ENCODE results near the gene RNF145. TPM values are rescaled to one million over a fixed set of nuclear protein-coding genes. Genes with fewer than 3 reads are reported as not detected.

The RNF145 gene
- total RNA-seq, 1 donor from 2014 or later = 220 TPM

- DNase-seq (no peak), ATAC-seq (no peak)
- H3K4me3 ChIP-seq = no peak overlapping the region
- H3K27me3 ChIP-seq = no peaks in the 10 kb centered on the region
- H3K9me3 ChIP-seq = no peaks in the 10 kb centered on the region
- no peak overlapping the region for H3K27ac ChIP-seq
- peaks cover 10% of the 10 kb centered on the region for H3K4me1 ChIP-seq
- TF ChIP-seq CTCF (IDR thresholded peaks at IDR 0.05) = no peak
- intact Hi-C loops (cut with DNase I) = no loop called here
- no peaks in the 10 kb centered on the region for H3K36me3 ChIP-seq
These were observed 7.1 kb upstream of the RNF145 start for GRCh38 chr5:159216454-159216853.

GRCh38 chr5:159215886-159216285 is 6.5 kb upstream of the RNF145 start:
- Histone ChIP-seq H3K27ac (peak overlapping the region; percentile 13), H3K36me3 (no peaks in the 10 kb centered on the region), H3K27me3 (no peaks in the 10 kb centered on the region), H3K9me3 (no peaks in the 10 kb centered on the region), H3K4me1 (peaks cover 14% of the 10 kb centered on the region), H3K4me3 (no peak overlapping the region)
- no peak for TF ChIP-seq CTCF (IDR thresholded peaks at IDR 0.05)
- ATAC-seq = peak; percentile 38
- intact Hi-C loops (cut with DNase I) = no loop called here
- no peak for DNase-seq

GRCh38 chr5:159214486-159215271 is 5.3 kb upstream of the RNF145 start:
- H3K4me3 ChIP-seq = no peak overlapping the region
- H3K27ac ChIP-seq = no peak overlapping the region
- no peaks in the 10 kb centered on the region for H3K36me3 ChIP-seq
- peaks cover 17% of the 10 kb centered on the region for H3K4me1 ChIP-seq
- H3K9me3 ChIP-seq = no peaks in the 10 kb centered on the region
- no peaks in the 10 kb centered on the region for H3K27me3 ChIP-seq
- no peak for ATAC-seq
- intact Hi-C loops (cut with DNase I) = no loop called here
- no peak for DNase-seq
- no peak for TF ChIP-seq CTCF (IDR thresholded peaks at IDR 0.05)

DNA sequence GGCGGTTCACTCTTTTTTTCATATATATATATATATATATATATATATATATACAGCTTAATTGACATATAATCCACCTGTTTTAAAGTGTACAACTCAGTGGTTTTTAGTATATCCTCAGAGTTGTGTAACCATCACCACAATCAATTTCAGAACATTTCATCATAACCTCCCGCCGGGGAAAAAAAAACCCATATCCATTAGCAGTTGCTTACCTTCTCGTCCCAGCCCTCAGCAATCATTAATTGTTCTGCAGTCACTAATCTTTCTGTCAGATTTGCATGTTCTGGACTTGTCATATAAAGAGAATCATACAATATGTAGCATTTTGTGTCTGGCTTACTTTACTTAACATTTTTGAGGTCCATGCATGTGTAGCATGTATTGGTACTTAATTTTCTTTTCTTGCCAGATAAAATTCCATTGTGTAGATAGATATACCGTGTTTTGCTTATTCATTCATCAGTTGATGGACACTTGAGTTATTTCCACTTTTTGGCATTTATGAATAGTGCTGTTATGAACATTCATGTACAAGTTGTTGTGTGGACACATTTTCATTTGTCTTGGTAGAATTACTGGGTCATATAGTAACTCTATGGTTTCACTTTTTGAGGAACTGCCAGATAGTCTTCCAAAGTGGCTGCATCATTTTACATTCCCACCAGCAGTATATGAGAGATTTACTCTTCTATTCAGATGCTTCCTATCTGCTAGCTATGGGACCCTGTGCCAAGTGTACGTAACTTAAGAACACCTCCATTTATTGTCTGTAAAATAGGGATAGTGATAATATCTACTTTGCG is 3.5 kb upstream of the RNF145 start:
- intact Hi-C loops (cut with DNase I) = no loop called here
- Histone ChIP-seq H3K36me3 (no peaks in the 10 kb centered on the region), H3K4me3 (no peak overlapping the region), H3K27me3 (no peaks in the 10 kb centered on the region), H3K27ac (peak overlapping the region; percentile 38), H3K4me1 (peaks cover 15% of the 10 kb centered on the region), H3K9me3 (no peaks in the 10 kb centered on the region)
- no peak for TF ChIP-seq CTCF (IDR thresholded peaks at IDR 0.05)
- DNase-seq (no peak), ATAC-seq (no peak)

GRCh38 chr5:159211729-159212174 is 2.4 kb upstream of the RNF145 start:
- Histone ChIP-seq H3K27ac (peak overlapping the region; percentile 38), H3K4me3 (no peak overlapping the region), H3K4me1 (peaks cover 15% of the 10 kb centered on the region), H3K27me3 (no peaks in the 10 kb centered on the region), H3K9me3 (no peaks in the 10 kb centered on the region), H3K36me3 (no peaks in the 10 kb centered on the region)
- ATAC-seq (peak; percentile 1), DNase-seq (no peak)
- intact Hi-C loops (cut with DNase I) = no loop called here
- TF ChIP-seq CTCF (IDR thresholded peaks at IDR 0.05) = no peak

Measured in upper lobe of right lung (tissue), 1 donor.